PFSK-1 (cell line): Measurements from ENCODE around the gene FBN1.

Source experiments
- FOXP2 ChIP-seq: optimal IDR thresholded peaks from 2 replicates; pipeline ENCODE3; 2011; ENCODE audit warnings: borderline replicate concordance, control low read depth, inconsistent platforms; ENCODE audit not compliant: insufficient read depth; ENCODE audit errors: extremely low read length, extremely low read depth
- POLR2AphosphoS5 ChIP-seq: IDR thresholded peaks from 2 replicates; pipeline ENCODE4 v1.6.1; 2012; ENCODE audit warnings: low read depth, mild to moderate bottlenecking, control low read depth, low read length, moderate library complexity
- REST ChIP-seq, 2 experiments: IDR thresholded peaks; 2 replicates each; pipeline versions ENCODE4 v1.6.1 to v1.8.0; 2011 to 2012; ENCODE audit warnings: low read depth in 2 of 2, low read length in 2 of 2, control low read depth in 1 of 2, inconsistent platforms in 1 of 2, mild to moderate bottlenecking in 1 of 2, moderate library complexity in 1 of 2; ENCODE audit not compliant: insufficient read depth in 1 of 2
- SIN3A ChIP-seq: IDR thresholded peaks from 2 replicates; pipeline ENCODE4 v1.6.1; 2012; ENCODE audit warnings: mild to moderate bottlenecking, low read length, moderate library complexity, borderline replicate concordance; ENCODE audit not compliant: insufficient read depth
- TAF1 ChIP-seq: IDR thresholded peaks from 2 replicates; pipeline ENCODE4 v1.6.1; 2012; ENCODE audit warnings: low read length, control low read depth, borderline replicate concordance; ENCODE audit not compliant: insufficient read depth

GRCh38 chr15:48383031-48383430 lies 262.5 kb downstream of the FBN1 start:
- TF ChIP-seq TAF1 (no peak), POLR2AphosphoS5 (no peak), REST (IDR thresholded peaks at IDR 0.05; ENCODE audit: insufficient read depth in 1 of 2, low read depth in 2 of 2, low read length in 2 of 2) (no peak), FOXP2 (no peak), SIN3A (no peak)
